NT2/D1 (cell line): ENCODE results near the gene CREB3L2.

Source experiments
- SUZ12 ChIP-seq: IDR thresholded peaks from 2 replicates; pipeline ENCODE4 v1.6.1; 2011; ENCODE audit not compliant: insufficient read length, insufficient read depth; ENCODE audit errors: extremely low read depth
- YY1 ChIP-seq: IDR thresholded peaks from 2 replicates; pipeline ENCODE4 v1.6.1; 2011; ENCODE audit not compliant: insufficient read length, insufficient read depth

GRCh38 chr7:137898839-137899721 is 102.8 kb downstream of the CREB3L2 start:
- no peak for TF ChIP-seq YY1
- no peak for TF ChIP-seq SUZ12
